GM18499 (cell line): Measurements from ENCODE around the gene GCK.

Source experiments
- ATAC-seq: cut with Tn5 transposase; IDR thresholded peaks from one replicate; pipeline ENCODE4 v1.9.1; 2021; ENCODE audit warnings: moderate number of reproducible peaks; ENCODE audit not compliant: insufficient read depth, unreplicated experiment

The GCK gene

DNA sequence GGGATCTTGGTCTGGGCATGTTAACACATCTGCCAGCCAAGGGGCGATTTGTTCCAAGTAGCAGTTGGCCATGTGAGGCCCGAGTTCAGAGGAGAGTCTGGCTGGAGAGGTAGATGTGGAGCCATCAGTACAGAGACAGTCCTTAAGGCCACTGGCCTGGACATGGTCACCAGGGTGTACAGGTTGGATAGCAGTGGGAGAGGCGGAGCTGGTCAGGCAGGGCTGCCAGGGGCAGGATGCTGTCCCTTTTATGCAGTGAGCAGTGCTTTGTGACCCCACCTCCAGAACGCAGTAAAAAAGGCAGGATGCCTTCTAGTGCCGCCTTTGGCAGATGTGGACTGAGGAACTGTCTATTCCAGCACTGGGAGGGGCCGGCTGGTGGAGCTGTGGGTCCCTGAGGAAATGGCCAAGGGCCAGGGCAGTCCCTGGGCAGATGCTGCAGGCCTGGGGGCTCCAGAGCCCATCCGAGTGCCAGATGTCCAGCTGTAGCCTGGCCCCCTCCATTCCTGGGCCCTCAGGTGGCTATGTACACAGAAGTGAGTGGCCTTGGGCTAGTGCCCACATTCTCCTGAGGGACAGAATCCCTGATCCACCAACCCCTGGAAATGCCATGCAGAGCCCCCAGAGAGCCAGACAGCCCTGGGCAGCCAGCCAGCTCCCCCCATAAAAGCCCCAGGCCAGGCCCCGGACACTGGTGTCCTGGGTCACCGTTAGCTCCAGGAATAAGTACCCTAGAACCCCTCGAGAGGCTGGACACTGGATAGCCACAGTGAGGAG is 31.0 kb downstream of the GCK start:
- ATAC-seq: no peak

GRCh38 chr7:44157116-44158080 is 31.8 kb downstream of the GCK start:
- ATAC-seq: no peak

DNA sequence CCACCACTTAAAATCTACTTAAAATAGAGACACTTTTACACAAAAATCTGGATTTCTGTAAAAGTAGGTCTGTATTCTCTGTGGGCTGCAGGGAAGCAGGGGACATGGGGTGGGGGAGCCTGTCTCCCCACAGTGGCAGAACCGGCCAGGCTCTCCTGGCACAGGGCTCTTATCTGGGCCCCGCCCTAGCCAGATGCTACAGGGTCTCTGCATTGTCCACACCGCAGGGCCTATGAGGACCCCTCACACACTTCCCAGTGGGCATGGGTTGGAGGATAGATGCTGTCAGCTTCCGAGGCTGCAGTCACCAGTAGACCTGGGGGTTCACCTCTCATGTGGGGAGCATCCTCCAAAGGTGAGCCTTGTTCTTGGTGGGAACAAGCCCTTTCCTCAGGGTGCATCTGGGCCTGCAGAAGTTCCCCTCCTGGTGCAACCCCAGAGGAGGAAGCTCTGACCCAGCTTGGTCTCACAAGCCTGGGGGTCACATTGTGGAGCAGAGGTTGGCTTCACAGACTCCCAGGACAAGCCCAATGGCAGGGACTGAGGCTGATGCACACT is 32.7 kb downstream of the GCK start:
- no peak for ATAC-seq

- ATAC-seq: no peak
These were observed 33.8 kb downstream of the GCK start for GRCh38 chr7:44155191-44156185.

DNA sequence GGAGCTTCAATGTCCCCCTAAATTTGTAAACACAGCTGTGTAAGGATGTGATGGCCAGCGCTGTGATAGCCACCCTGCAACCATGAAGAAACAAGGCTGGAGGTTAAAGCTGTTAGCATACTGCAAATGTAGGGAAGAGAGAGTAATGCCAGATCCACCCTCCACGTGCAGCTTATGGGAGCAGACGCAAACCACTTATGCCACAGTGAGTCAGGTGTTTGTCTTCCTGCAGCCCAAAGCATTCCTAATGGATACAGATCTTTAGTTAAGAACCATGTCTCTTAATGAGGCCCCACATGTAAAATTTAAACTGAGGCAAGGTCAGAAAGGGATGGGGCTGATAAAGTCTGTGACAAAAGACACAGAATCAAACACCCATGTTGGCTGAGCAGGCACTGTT is 34.5 kb downstream of the GCK start:
- ATAC-seq: no peak

GRCh38 chr7:44153948-44154335 is 35.3 kb downstream of the GCK start:
- ATAC-seq: no peak

- ATAC-seq: no peak
These were observed 36.0 kb downstream of the GCK start for GRCh38 chr7:44152971-44153947.

DNA sequence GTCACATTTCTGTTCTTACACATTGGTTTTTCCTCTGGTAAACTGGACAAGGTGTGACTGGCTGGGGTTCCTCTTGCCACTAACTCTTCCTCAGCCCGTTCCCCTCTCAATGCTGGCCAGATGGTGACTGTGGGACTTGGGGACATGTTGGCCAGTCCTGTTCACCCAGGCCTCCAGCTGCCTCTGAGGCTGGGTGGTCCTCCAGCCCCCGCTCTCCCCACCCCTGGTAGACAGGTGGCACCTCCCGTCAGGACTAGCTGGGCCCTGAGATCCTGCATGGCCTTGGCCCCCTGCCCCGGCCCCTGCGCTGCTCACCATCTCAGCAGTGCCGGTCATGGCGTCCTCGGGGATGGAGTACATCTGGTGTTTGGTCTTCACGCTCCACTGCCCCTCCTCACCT is 37.3 kb downstream of the GCK start:
- no peak for ATAC-seq

- ATAC-seq: no peak
These were observed 38.0 kb downstream of the GCK start for GRCh38 chr7:44150966-44151941.

- ATAC-seq: no peak
These were observed 38.8 kb downstream of the GCK start for GRCh38 chr7:44150466-44150832.

- ATAC-seq: no peak
These were observed 39.4 kb downstream of the GCK start for GRCh38 chr7:44149571-44150465.

DNA sequence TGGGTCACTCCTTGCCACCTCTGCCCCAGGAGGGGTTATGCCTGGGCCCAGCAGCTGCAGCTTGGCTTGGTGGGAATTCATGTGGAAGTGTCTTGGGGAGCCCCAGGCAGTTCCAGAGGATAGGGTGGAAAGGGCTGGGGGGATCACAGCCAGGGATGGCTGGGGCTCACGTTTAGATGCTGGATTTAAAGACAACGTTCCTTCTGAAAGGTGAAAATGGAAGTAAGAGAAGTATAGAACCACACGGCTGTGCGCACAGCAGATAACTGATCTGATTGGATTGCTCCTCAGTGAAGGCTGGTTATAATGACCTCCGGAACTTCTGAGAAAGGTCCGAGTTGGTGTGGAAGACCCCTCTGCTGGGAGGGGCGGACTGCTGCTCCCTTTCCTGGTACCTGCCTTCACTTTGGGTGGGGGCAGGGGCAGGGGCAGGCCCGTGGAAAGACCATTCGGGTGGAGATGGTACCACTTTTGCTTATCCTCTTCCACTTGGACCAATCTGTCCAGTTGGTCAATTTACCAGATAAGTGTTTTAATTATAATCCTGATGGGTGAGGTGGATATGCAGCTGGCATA is 40.2 kb downstream of the GCK start:
- ATAC-seq: no peak

- ATAC-seq: no peak
These were observed 41.1 kb downstream of the GCK start for GRCh38 chr7:44148166-44148565.

- ATAC-seq: no peak
These were observed 41.9 kb downstream of the GCK start for GRCh38 chr7:44147026-44147991.
